Measurements from ENCODE around the gene DCTN4. TPM values are rescaled to one million over a fixed set of nuclear protein-coding genes. Genes with fewer than 3 reads are reported as not detected.

The DCTN4 gene
- total RNA-seq, 1 experiment from 2014 or later = 66.8 TPM

- CTCF ChIA-PET = no interaction called here
- ATAC-seq (no peak), DNase-seq (ENCODE audit: low read depth, low spot score) (no peak)
- intact Hi-C loops (cut with micrococcal nuclease; ENCODE audit: unreplicated experiment) (no loop called here), in situ Hi-C loops (cut with HindIII; ENCODE audit: low pct_unique_long_range_greater_than_20kb, low sequenced_read_pairs) (no loop called here)
- POLR2A ChIA-PET = no interaction called here
- Histone ChIP-seq H3K4me1 (ENCODE audit: control insufficient read depth, insufficient read depth, low read length) (peaks cover 5% of the 10 kb centered on the region; the same call in 1 of the 2 replicates), H3K27me3 (ENCODE audit: control insufficient read depth, insufficient read depth, low read length) (no peaks in the 10 kb centered on the region), H3K9me3 (ENCODE audit: control insufficient read depth, insufficient read depth, low read depth, low read length) (no peaks in the 10 kb centered on the region), H3K27ac (ENCODE audit: low read length) (no peak overlapping the region), H3K36me3 (ENCODE audit: control insufficient read depth, insufficient read depth, low read length) (peaks cover 63% of the 10 kb centered on the region), H3K4me3 (ENCODE audit: low read depth in 2 of 2, low read length in 2 of 2) (no peak overlapping the region)
- TF ChIP-seq, protein P1, sequence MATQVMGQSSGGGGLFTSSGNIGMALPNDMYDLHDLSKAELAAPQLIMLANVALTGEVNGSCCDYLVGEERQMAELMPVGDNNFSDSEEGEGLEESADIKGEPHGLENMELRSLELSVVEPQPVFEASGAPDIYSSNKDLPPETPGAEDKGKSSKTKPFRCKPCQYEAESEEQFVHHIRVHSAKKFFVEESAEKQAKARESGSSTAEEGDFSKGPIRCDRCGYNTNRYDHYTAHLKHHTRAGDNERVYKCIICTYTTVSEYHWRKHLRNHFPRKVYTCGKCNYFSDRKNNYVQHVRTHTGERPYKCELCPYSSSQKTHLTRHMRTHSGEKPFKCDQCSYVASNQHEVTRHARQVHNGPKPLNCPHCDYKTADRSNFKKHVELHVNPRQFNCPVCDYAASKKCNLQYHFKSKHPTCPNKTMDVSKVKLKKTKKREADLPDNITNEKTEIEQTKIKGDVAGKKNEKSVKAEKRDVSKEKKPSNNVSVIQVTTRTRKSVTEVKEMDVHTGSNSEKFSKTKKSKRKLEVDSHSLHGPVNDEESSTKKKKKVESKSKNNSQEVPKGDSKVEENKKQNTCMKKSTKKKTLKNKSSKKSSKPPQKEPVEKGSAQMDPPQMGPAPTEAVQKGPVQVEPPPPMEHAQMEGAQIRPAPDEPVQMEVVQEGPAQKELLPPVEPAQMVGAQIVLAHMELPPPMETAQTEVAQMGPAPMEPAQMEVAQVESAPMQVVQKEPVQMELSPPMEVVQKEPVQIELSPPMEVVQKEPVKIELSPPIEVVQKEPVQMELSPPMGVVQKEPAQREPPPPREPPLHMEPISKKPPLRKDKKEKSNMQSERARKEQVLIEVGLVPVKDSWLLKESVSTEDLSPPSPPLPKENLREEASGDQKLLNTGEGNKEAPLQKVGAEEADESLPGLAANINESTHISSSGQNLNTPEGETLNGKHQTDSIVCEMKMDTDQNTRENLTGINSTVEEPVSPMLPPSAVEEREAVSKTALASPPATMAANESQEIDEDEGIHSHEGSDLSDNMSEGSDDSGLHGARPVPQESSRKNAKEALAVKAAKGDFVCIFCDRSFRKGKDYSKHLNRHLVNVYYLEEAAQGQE (IDR thresholded peaks at IDR 0.05; ENCODE audit: insufficient read depth in 1 of 2, low read depth in 2 of 2, low read length in 1 of 2) = no peak
- no peak for TF ChIP-seq SIN3A (IDR thresholded peaks at IDR 0.05; ENCODE audit: borderline replicate concordance, insufficient read depth, low read depth, low read length)
- TF ChIP-seq POLR2AphosphoS5 (IDR thresholded peaks at IDR 0.05; ENCODE audit: low read depth, low read length) = no peak
- TF ChIP-seq TCF7L2 (IDR thresholded peaks at IDR 0.05; ENCODE audit: low read depth, low read length) = no peak
- TF ChIP-seq, protein P2, sequence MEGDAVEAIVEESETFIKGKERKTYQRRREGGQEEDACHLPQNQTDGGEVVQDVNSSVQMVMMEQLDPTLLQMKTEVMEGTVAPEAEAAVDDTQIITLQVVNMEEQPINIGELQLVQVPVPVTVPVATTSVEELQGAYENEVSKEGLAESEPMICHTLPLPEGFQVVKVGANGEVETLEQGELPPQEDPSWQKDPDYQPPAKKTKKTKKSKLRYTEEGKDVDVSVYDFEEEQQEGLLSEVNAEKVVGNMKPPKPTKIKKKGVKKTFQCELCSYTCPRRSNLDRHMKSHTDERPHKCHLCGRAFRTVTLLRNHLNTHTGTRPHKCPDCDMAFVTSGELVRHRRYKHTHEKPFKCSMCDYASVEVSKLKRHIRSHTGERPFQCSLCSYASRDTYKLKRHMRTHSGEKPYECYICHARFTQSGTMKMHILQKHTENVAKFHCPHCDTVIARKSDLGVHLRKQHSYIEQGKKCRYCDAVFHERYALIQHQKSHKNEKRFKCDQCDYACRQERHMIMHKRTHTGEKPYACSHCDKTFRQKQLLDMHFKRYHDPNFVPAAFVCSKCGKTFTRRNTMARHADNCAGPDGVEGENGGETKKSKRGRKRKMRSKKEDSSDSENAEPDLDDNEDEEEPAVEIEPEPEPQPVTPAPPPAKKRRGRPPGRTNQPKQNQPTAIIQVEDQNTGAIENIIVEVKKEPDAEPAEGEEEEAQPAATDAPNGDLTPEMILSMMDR (IDR thresholded peaks at IDR 0.05) = no peak
- BruUV-seq (replicated peaks) = no TSS peak
Measured at GRCh38 chr5:150694612-150695011, 64.2 kb downstream of the DCTN4 start.

DNA sequence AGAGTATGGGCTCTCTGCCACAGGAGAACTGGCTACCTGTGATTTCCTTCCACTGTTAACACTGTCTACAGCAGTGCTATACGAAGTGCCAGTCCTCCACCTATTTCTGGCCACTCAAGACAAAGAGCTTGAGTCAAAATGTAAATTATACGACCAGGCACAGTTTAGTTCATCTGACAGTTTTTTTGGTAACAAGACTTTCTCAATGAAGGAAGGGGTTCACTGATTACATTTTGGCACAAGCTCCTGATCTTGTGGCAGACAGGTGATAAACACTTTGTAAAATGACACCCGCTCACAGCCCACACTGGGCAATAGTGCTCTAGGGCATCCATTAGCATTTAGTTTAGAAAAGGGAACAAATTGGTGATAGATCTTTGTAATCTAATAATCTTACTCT lies 66.5 kb downstream of the DCTN4 start:
- no peaks in the 10 kb centered on the region for H3K4me1 ChIP-seq (ENCODE audit: control insufficient read depth, insufficient read depth, low read length)
- peaks cover 51% of the 10 kb centered on the region for H3K36me3 ChIP-seq (ENCODE audit: control insufficient read depth, insufficient read depth, low read length)
- TF ChIP-seq, protein P1 (IDR thresholded peaks at IDR 0.05; ENCODE audit: insufficient read depth in 1 of 2, low read depth in 2 of 2, low read length in 1 of 2) = no peak
- TF ChIP-seq, protein P2 (IDR thresholded peaks at IDR 0.05) = no peak
- TF ChIP-seq SIN3A (IDR thresholded peaks at IDR 0.05; ENCODE audit: borderline replicate concordance, insufficient read depth, low read depth, low read length) = no peak
- no peak for TF ChIP-seq TCF7L2 (IDR thresholded peaks at IDR 0.05; ENCODE audit: low read depth, low read length)
- no peak for TF ChIP-seq POLR2AphosphoS5 (IDR thresholded peaks at IDR 0.05; ENCODE audit: low read depth, low read length)
- CTCF ChIA-PET = no interaction called here
- in situ Hi-C loops (cut with HindIII; ENCODE audit: low pct_unique_long_range_greater_than_20kb, low sequenced_read_pairs) (no loop called here), intact Hi-C loops (cut with micrococcal nuclease; ENCODE audit: unreplicated experiment) (no loop called here)
- DNase-seq (ENCODE audit: low read depth, low spot score) (no peak), ATAC-seq (no peak)
- BruUV-seq (replicated peaks) = no TSS peak
- H3K27ac ChIP-seq (ENCODE audit: low read length) = no peak overlapping the region
- no peaks in the 10 kb centered on the region for H3K9me3 ChIP-seq (ENCODE audit: control insufficient read depth, insufficient read depth, low read depth, low read length)
- no peak overlapping the region for H3K4me3 ChIP-seq (ENCODE audit: low read depth in 2 of 2, low read length in 2 of 2)
- no peaks in the 10 kb centered on the region for H3K27me3 ChIP-seq (ENCODE audit: control insufficient read depth, insufficient read depth, low read length)
- POLR2A ChIA-PET = no interaction called here

Data from Panc1 (cell line).